IMR-90 (cell line): ENCODE results near the gene OSGIN1.

Source experiments
- BHLHE40 ChIP-seq: fragments of 150-350 bp; IDR thresholded peaks from 2 replicates; pipeline ENCODE4 v1.6.1; 2016; ENCODE audit warnings: mild to moderate bottlenecking, low read depth, low read length
- CEBPB ChIP-seq: IDR thresholded peaks from 2 replicates; pipeline ENCODE4 v1.6.1; 2012; ENCODE audit warnings: low read depth, low read length, improper control_type of control experiment
- CHD1 ChIP-seq: IDR thresholded peaks from 2 replicates; pipeline ENCODE4 v1.6.1; 2012; ENCODE audit warnings: low read depth, low read length, improper control_type of control experiment
- CTCF ChIP-seq: conservative IDR thresholded peaks from 2 replicates; pipeline ENCODE4 v1.5.1; 2012; ENCODE audit warnings: mild to moderate bottlenecking, low read depth, low read length, improper control_type of control experiment
- POLR2A ChIP-seq: IDR thresholded peaks from 2 replicates; pipeline ENCODE4 v1.6.1; 2012; ENCODE audit warnings: mild to moderate bottlenecking, low read depth, low read length
- USF2 ChIP-seq: fragments of 150-350 bp; IDR thresholded peaks from 2 replicates; pipeline ENCODE4 v1.6.1; 2017; ENCODE audit warnings: mild to moderate bottlenecking, antibody characterized with exemption, low read length, low read depth

GRCh38 chr16:83959656-83960434, 6.8 kb downstream of the OSGIN1 start:
- TF ChIP-seq CTCF (no peak), CEBPB (no peak), CHD1 (no peak), BHLHE40 (no peak), USF2 (no peak), POLR2A (no peak)
